Cortex of kidney (tissue), 1 donor: Measurements from ENCODE around the gene BRSK2.
"Not testable (repeated sequence)": the region's sequence is repeated elsewhere in the genome, so short reads cannot be mapped to it uniquely, and the experiment has no call there.

Experiments used
- DNase-seq: peaks from one replicate; lab custom pipeline; 2025; lab: John Stamatoyannopoulos, UW

BRSK2 gene

DNA sequence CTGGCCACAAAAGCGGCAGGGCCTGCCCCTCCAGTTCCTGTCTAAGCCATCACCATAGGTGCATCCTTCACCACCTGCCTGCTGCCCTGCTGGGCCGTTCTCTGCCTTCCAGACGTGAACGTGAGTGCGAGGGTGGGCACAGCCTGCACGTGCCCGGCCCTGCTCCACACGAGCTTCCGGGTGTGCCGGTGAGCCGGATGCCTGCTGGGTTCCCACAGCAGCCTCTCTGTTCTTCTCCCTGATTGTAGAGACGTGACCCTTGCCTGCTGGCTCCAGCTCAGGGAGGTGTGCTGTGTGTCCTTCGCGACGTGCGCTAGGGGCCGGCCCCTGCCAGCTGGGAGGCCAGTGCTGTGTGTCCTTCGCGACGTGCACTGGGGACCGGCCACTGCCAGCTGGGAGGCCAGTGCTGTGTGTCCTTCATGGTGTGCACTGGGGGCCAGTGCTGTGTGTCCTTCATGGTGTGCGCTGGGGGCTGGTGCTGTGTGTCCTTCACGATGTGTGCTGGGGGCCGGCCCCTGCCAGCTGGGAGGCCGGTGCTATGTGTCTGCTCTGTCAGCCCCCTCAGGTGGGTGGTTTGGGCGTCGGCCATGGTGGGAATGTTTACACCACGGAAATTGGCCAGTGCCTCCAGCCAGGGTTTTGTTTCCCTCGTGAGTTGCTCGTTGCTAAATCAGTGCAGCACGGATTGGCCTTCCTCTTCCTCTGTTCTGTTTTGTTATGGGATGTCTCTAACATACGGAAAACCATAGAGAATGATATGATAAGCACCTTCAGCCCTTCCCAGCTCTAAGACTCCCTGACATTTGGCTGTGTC is 35.4 kb upstream of the BRSK2 start:
- DNase-seq, result no peak

- DNase-seq, result no peak
Measured at GRCh38 chr11:1356007-1356435, 33.7 kb upstream of the BRSK2 start.

- no peak for DNase-seq
Measured at GRCh38 chr11:1356478-1356960, 33.2 kb upstream of the BRSK2 start.

GRCh38 chr11:1358286-1358685 is 31.4 kb upstream of the BRSK2 start:
- DNase-seq, result no peak

DNA sequence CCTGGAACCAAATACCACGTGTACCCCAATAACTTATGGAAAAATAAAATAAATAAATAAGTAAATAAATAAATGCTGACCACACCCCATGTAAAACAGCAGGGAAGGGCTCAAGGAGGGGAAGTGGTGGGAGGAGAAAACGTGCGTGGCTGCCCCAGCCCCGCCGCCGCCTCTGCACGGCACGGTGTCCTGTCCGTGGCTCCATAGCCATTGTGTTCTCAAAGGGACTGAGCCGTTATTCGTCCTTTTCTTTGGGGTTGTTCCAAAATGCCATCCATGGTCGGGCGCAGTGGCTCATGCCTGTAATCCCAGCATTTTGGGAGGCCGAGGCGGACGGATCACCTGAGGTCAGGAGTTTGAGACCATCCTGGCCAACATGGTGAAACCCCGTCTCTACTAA is 30.8 kb upstream of the BRSK2 start:
- DNase-seq, result not testable (repeated sequence)

GRCh38 chr11:1359556-1359955 is 30.2 kb upstream of the BRSK2 start:
- no peak for DNase-seq

- no peak for DNase-seq
Measured at GRCh38 chr11:1360181-1360834, 29.4 kb upstream of the BRSK2 start.

DNA sequence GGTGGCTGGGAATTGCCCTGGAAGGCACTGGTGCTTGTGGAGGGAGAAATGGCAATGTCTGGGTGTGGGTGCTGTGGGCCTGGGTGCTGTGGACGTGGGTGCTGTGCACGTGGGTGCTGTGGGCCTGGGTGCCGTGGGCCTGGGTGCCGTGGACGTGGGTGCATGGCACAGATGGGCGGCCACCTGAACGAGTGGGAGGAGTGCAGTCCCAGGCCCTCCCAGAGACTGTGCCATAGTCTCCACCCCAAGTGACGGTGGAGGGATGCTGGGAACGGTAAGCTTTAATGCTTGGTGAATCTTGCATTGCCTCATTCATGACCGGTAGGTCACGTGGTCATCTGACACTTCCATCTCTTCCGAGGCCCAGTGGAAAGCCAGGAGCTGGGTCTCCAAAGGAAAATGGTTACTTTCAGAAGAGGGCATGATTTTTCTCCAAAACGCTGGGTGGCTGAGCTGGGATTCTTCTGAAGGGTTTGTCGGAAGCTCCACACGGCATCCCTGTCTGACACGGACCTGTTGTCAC is 28.8 kb upstream of the BRSK2 start:
- DNase-seq, result no peak

DNA sequence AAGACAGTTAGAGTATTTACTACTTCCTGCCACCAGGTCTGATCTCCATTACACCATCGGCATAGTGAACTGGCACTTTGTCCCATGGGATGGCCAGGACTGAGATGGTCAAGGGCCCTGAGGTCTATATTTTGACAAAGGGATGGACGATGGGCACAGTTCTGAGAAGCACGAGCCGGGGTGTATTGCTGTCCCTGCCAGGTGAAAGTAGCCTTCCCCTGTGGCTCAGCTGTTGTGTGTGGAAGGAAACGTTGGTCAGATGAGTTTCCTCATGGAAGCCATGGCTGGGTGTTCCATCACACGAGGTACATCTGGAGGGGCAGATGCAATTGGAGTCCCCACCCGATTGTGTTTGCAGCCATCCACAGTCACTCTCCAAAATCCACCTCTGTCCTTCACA is 27.9 kb upstream of the BRSK2 start:
- no peak for DNase-seq

DNA sequence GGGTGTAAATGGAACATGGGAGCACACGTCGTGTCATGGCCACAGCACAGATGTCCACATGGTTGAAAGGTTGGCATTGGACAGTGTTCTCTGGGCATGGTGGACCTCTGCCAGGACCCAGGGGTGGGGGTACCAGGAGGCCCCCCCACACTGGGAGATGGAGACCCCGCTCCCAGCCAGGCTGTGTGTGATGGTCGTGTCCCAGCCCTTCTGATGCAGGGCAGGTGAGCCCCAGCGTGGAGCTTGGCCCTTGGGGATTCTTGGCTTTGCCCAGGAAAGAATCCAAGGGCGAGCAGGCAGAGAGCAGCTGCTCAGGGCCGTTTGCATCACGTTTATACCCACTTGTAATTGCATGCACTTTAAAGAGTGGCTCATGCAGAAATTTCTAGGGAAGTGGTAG is 22.0 kb upstream of the BRSK2 start:
- no peak for DNase-seq

DNA sequence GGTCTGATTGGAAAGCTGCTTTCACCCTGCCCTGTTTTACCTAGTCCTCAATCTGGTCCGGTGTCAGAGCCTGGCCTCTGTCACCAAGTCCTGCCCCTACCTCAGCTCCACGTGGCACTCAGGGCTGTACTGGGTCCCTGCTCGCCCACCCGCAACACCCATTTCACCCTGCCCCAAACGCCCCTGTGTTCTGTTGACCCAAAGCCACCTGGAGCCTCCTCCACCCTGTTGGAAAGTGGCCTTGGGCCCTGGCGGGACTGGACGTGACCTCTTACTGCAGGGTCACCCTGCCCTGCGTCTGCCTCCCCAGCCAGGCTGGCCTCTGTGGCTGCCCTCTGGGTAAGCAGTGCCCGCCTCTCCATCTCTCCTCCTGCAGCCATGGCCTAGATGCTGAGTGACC is 21.5 kb upstream of the BRSK2 start:
- DNase-seq, result no peak

GRCh38 chr11:1368966-1369365 is 20.8 kb upstream of the BRSK2 start:
- DNase-seq, result no peak

GRCh38 chr11:1369371-1370005 is 20.2 kb upstream of the BRSK2 start:
- DNase-seq, result no peak

DNA sequence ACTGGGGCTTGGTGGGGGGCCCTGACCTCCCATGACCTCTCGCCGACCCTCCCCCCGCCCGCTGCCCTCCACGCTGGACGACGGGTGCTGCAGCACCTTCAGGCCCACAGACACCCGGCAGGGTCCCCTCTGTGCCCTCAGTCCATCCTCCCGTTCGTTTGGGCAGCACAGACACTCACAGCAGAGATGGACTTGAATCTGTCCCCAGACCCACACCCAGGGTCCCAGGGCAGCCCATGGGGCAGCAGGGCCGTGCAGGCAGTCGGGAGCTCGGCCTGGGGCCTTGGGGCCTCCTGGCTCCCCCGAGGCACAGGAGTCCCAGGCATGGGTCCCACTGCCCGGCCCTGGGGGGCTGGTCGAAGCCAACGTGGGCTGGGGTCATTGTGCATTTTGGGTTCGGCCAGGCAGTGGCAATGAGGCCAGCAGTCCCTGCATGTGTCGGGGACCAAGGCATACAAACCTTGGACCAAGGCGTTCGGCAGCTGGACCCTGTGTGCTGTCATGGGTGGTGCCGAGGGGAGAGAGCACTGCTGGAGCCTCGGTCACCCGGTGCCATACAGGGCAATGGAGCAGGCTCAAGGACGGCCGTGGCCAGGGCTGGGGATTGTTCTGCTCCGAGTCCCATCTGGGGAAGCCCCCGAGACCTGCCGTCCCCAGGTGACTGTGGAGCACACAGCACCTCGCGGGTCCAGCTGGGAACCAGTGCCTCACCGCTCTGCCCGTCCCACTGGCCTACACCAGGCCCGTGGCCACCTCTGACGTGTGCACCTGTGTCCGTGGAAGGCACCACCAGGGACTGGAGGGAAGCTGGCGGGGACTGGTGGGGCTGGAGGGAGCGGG is 19.3 kb upstream of the BRSK2 start:
- no peak for DNase-seq

DNA sequence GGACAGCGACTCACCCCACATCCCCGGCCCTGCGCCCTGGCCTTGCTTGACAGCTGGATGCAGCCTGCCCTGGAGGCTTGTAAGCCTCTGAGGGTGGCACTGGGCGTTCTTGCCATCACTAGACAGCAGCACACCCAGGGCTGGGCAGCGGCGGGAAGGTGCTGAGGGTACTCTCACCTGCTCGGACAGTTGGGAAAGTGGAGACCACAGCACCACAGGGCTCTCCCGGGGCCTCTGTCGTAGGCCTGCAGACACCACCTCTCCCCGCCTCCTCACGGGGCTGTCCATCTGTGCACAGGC is 18.8 kb upstream of the BRSK2 start:
- DNase-seq, result no peak

- no peak for DNase-seq
Measured at GRCh38 chr11:1371377-1371776, 18.4 kb upstream of the BRSK2 start.

GRCh38 chr11:1371836-1372465 is 17.8 kb upstream of the BRSK2 start:
- no peak for DNase-seq

GRCh38 chr11:1372660-1373059 is 17.1 kb upstream of the BRSK2 start:
- no peak for DNase-seq

DNA sequence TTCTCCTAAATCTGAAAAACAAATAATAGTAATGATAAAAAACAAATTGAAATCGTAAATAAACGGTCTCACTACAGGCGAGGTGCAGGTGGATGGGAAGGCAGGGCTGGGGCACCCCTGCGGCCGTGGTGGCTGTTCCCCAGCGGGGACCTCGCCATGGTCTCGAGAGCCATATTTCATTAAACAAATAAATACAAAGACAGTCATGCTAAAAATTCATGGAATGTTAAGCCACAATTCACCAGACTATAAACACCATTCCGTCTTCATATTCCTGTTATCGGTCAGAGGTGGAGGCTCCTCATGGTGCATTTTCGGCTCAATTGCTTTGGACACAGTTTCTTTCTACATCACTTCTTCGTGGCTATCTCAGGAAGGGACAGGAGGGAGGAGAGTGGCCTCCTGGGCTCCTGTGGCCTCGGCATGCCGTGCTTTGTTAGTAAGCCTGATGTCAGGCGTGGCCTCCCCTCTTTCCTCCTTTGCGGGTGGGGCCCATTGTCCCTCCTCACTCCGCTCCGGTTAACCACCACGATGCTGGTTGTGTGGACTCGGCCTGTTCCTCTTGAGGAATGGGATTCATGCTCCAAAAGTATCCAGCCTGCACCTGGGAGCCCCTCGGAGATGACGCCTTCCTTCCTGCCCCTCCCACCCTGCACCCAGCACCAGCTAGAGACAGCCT is 16.1 kb upstream of the BRSK2 start:
- DNase-seq, result no peak

DNA sequence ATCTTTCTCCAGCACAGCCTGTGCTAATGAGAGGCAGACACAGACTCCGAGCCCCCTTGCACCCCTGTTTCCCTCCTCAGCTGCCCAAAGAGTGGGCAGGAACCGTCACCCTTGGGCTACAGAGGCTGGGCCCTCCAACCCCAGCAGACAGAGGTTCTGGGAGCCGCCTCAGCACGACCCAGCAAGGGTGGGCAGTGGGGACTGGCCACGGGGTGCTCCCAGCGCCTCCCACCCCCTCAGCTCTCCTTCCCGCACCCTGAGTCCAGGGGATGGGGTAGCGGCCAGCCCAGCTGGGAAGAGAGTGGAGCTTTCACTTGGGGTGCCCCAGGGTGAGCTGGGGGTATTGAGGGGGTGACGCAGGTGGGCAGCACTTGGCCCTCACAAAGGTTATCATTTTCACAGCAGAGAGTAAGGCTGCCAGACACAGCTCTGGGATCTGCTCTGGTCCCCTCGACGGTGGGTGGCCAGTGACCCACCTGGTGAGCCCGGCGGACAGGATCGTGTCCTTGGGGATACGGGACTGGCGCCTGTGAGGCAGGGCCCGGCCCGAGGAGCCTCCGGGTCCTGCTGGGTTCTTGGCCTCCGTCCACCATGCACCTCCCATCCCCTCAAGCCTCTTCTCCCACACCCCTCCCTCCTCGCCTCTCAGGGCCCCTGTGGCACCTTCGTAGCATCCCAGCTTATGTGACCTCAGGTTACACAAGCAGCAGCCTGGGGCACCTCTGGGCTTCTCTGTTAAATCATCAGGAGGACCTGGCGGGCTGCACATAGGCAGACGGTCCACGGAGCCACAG is 14.4 kb upstream of the BRSK2 start:
- no peak for DNase-seq
